HUES48 (cell line): ENCODE data around the gene GLRX.

ENCODE experiments used
- H3K27ac ChIP-seq: one replicate; pipeline ENCODE4 v1.7.0; 2013; ENCODE audit warnings: low read depth, low read length, inconsistent platforms
- H3K27me3 ChIP-seq: 2 replicates; pipeline ENCODE4 v1.6.1; 2013; ENCODE audit warnings: mild to moderate bottlenecking, low read length; ENCODE audit not compliant: control insufficient read depth, insufficient read depth
- H3K36me3 ChIP-seq: 2 replicates; pipeline ENCODE4 v1.6.1; 2013; ENCODE audit warnings: low read length; ENCODE audit not compliant: control insufficient read depth, insufficient read depth
- H3K4me1 ChIP-seq: 2 replicates; pipeline ENCODE4 v1.6.1; 2013; ENCODE audit warnings: mild to moderate bottlenecking, low read length; ENCODE audit not compliant: control insufficient read depth, insufficient read depth
- H3K4me3 ChIP-seq: 2 replicates; pipeline ENCODE4 v1.5.1; 2013; ENCODE audit warnings: mild to moderate bottlenecking, low read depth, low read length
- H3K9ac ChIP-seq: 2 replicates; pipeline ENCODE4 v1.6.1; 2013; ENCODE audit warnings: mild to moderate bottlenecking, low read depth, low read length, moderate library complexity
- H3K9me3 ChIP-seq: 2 replicates; pipeline ENCODE4 v1.6.1; 2013; ENCODE audit warnings: low read length; ENCODE audit not compliant: control insufficient read depth, insufficient read depth

GLRX gene

GRCh38 chr5:95850391-95850894 is 27.9 kb upstream of the GLRX start:
- no peaks in the 10 kb centered on the region for H3K4me1 ChIP-seq
- no peak overlapping the region for H3K9ac ChIP-seq
- no peaks in the 10 kb centered on the region for H3K27me3 ChIP-seq
- H3K36me3 ChIP-seq: no peaks in the 10 kb centered on the region
- no peak overlapping the region for H3K27ac ChIP-seq
- no peaks in the 10 kb centered on the region for H3K9me3 ChIP-seq
- no peak overlapping the region for H3K4me3 ChIP-seq

DNA sequence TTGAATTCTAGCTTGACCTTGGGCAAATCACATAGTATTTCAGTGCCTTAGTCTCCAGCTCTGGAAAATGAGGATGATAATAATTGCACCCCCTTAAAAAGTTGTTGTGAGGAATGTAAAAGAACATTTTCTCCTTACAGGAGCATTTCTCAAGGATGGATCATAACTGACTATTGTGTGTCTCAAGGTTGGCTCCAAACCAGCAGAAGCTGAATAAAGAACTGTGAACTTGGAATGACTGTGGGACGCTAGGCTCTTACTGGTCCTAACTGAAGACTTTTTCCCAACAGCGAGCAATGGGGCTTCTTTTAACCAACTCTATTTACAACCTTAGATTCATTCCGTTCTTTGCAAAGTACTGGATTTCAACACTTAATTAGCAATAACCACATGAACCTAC is 26.2 kb upstream of the GLRX start:
- Histone ChIP-seq H3K4me1 (no peaks in the 10 kb centered on the region), H3K4me3 (no peak overlapping the region), H3K9ac (no peak overlapping the region), H3K36me3 (no peaks in the 10 kb centered on the region), H3K27ac (no peak overlapping the region), H3K27me3 (no peaks in the 10 kb centered on the region), H3K9me3 (no peaks in the 10 kb centered on the region)

DNA sequence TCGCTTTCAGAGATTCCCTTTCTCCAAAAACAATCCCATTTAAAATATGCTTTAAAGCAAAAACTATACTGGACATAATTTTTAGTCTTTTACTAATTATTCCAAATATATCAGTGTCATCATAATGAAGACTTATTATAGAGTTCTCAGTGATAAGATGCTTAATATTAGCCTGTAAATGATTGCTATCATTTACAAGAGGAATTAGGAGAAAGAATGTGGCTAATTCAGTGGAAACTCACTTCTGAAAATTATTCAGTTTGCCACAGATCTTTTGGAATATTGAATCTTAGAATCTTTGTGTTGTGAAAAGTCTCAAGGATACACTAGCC is 24.7 kb upstream of the GLRX start:
- no peaks in the 10 kb centered on the region for H3K36me3 ChIP-seq
- no peak overlapping the region for H3K4me3 ChIP-seq
- H3K27ac ChIP-seq: no peak overlapping the region
- no peaks in the 10 kb centered on the region for H3K4me1 ChIP-seq
- H3K9me3 ChIP-seq: no peaks in the 10 kb centered on the region
- no peak overlapping the region for H3K9ac ChIP-seq
- no peaks in the 10 kb centered on the region for H3K27me3 ChIP-seq

GRCh38 chr5:95846554-95847260 is 24.2 kb upstream of the GLRX start:
- H3K4me1 ChIP-seq: no peaks in the 10 kb centered on the region
- H3K27ac ChIP-seq: no peak overlapping the region

DNA sequence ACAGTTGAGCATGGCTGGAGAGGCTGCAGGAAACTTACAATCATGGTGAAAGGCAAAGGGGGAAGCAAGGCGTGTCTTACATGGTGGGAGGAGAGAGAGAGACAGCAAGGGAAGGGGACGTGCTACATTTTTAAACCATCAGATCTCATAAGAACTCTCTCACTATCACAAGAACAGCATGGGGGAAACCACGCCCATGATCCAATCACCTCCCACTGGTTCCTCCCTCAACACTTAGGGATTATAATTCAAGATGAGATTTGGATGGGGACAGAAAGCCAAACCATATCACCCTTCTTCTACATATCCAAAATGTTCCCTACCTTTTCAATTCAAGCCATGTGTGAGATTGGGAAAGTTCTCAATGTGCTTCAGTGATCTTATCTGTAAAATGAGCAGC is 22.9 kb upstream of the GLRX start:
- no peaks in the 10 kb centered on the region for H3K27me3 ChIP-seq
- no peaks in the 10 kb centered on the region for H3K9me3 ChIP-seq
- no peak overlapping the region for H3K4me3 ChIP-seq
- no peak overlapping the region for H3K27ac ChIP-seq
- no peaks in the 10 kb centered on the region for H3K36me3 ChIP-seq
- H3K4me1 ChIP-seq: no peaks in the 10 kb centered on the region
- no peak overlapping the region for H3K9ac ChIP-seq

More at GRCh38 chr5:95846554-95847260, 24.2 kb upstream of the GLRX start:
- H3K27me3 ChIP-seq: no peaks in the 10 kb centered on the region
- no peaks in the 10 kb centered on the region for H3K9me3 ChIP-seq
- no peaks in the 10 kb centered on the region for H3K36me3 ChIP-seq
- no peak overlapping the region for H3K4me3 ChIP-seq
- no peak overlapping the region for H3K9ac ChIP-seq

- Histone ChIP-seq H3K9me3 (no peaks in the 10 kb centered on the region), H3K4me1 (no peaks in the 10 kb centered on the region), H3K27me3 (no peaks in the 10 kb centered on the region), H3K9ac (no peak overlapping the region), H3K27ac (no peak overlapping the region), H3K4me3 (no peak overlapping the region), H3K36me3 (no peaks in the 10 kb centered on the region)
These were observed 21.3 kb upstream of the GLRX start for GRCh38 chr5:95843733-95844223.

GRCh38 chr5:95842854-95843544 is 20.5 kb upstream of the GLRX start:
- no peak overlapping the region for H3K27ac ChIP-seq
- H3K9me3 ChIP-seq: no peaks in the 10 kb centered on the region
- no peaks in the 10 kb centered on the region for H3K27me3 ChIP-seq
- no peaks in the 10 kb centered on the region for H3K36me3 ChIP-seq
- H3K4me1 ChIP-seq: no peaks in the 10 kb centered on the region
- no peak overlapping the region for H3K9ac ChIP-seq
- H3K4me3 ChIP-seq: no peak overlapping the region

DNA sequence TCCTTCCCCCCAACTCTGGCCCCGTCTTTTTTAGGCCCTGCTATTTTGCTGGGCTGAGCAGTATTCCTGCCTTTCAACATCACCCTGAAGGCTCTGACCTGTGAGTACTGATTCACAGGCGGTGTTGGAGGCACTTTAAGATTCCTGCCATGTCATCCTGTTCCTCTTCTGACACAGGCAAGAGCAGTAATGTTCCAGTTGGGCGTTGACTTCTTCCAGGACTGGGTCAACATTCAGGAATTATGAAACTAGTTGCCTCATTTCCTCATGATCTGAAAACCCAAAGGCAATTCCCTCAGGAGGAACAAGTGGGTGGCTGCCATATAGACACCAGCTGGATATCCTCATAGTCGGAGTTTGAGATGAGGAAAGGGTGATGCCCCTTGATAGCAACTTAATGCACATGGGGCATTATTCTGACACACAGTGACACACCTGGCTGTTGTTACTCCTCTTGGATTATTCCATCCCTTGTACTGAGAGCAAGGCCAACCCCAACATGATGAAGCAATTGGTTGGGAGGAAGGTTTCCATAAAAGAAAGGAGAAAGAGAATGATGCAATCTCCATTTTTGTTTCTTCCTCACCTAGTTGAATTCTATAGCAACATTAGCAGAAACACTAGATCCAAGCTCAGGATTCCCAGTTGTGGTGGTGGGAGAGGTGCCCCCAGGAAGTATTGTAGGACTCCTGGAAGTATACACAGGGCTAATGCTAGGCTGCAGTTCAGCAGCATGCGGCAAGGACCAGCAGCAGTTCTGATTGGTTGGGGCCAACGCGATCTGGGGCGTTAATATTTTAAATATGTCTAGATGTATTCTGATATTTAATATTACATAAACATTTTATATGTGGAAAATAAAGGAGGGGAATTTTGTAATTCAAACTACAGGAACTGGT is 19.6 kb upstream of the GLRX start:
- no peak overlapping the region for H3K4me3 ChIP-seq
- no peak overlapping the region for H3K9ac ChIP-seq
- no peak overlapping the region for H3K27ac ChIP-seq
- no peaks in the 10 kb centered on the region for H3K36me3 ChIP-seq
- H3K9me3 ChIP-seq: no peaks in the 10 kb centered on the region
- H3K27me3 ChIP-seq: no peaks in the 10 kb centered on the region
- H3K4me1 ChIP-seq: no peaks in the 10 kb centered on the region

DNA sequence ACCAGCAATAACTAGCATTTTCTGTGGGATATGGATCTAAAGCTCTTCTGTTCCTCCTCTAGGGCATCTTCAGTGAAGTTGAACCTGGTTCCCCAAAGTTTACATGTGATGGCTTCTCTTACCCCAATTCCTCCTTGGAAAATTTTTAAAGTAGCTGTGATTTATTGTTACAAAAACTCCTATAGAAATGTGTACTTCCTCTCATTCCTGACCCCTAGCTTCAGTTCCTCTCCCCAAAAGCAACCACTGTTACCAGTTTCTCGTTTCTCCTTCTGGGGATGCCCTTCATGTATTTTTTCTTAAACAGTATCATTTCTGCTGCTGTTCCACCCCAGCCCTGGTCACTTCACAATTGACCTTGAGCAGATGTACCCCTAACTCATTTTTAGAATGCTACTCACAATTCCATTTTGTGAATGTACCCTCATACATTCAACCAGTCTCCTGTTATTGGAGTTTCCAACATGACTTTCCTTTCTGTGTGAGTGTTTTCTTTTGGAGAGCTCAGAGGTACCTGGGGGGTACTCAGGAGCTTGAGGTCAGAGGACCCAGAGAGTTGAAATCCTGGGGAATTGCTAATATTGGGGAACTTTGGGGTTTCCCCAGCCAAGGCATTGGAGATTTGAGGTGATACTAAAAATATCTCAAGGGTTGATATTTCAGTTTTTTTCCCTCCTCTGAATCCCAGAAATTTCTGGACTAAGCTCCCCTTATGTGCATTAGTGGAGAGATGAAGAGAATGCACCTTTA is 18.6 kb upstream of the GLRX start:
- Histone ChIP-seq H3K9me3 (no peaks in the 10 kb centered on the region), H3K27me3 (no peaks in the 10 kb centered on the region), H3K27ac (no peak overlapping the region), H3K4me1 (no peaks in the 10 kb centered on the region), H3K36me3 (no peaks in the 10 kb centered on the region), H3K4me3 (no peak overlapping the region), H3K9ac (no peak overlapping the region)

DNA sequence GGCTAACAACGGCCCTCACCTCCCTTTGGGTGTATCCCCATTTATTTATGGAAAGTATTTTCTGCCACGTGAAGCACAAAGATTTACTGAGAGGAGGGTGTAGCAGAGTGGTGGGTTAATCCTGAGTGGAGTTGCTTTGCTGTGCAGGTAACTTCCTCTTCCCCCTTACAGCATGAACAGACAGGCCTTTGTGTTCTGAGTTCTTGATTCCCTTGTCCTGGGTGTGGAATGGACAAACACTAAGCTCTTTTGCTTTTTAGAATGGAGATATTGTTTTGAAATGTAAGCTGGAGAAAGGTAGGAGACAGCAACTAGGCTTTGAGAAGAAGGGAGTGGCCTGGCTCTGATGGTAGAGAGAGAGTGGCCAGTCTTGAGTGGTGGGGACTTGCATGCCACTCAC is 17.1 kb upstream of the GLRX start:
- H3K4me1 ChIP-seq: no peaks in the 10 kb centered on the region

More for the DNA sequence above, 17.1 kb upstream of the GLRX start:
- no peak overlapping the region for H3K4me3 ChIP-seq
- H3K9ac ChIP-seq: no peak overlapping the region
- no peaks in the 10 kb centered on the region for H3K27me3 ChIP-seq
- no peak overlapping the region for H3K27ac ChIP-seq
- no peaks in the 10 kb centered on the region for H3K9me3 ChIP-seq
- H3K36me3 ChIP-seq: no peaks in the 10 kb centered on the region
